NCI-H187 treated with DMSO at 0.1 percent for 48 hours (cell line): ENCODE data around the gene PRKCH.

Source experiments
- DNase-seq: peaks from one replicate; lab custom pipeline; 2025; lab: John Stamatoyannopoulos, UW

Gene PRKCH

DNA sequence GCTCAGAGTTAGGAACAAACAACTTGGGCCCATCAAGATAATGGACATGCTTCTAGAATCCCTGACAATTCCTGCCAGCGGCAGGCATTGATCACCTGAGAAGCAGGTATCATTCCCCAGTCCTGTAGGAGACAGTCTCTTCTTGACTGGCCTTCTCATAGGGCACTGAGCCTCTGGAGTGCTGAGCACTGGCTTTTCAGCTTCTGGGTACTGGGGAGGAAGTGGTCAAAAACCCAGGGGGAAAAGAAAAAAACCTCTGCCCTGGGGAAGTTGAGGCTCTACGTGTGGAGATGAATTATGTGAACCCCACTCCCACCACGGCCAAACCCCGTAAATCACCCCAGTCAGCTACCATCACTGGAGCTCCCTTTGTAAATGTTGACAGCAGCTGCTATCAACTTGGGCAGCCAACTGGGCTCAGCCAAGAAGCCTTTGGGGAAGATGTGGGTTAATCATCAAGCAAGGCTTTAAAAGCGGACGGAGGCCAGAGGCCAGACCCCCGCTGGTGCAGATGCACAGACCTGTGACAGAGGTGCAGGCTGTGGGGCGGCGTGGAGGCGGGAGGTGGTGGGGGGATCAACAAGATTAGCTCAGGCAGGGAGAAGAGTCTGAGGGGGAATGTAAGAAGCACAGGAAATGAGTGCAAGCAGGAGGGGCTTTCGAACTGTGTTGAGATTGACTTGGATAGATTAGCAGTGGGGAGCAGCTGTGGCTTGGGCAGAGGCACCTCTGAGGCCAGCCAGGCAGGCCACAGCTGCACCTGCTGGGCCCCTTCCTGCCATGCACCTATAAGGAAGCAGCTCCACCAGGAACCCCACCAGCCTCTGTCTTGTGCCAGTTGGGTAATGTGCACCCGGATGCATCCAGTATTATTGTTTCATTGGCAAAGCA lies 268.6 kb downstream of the PRKCH start:
- DNase-seq: no peak

DNA sequence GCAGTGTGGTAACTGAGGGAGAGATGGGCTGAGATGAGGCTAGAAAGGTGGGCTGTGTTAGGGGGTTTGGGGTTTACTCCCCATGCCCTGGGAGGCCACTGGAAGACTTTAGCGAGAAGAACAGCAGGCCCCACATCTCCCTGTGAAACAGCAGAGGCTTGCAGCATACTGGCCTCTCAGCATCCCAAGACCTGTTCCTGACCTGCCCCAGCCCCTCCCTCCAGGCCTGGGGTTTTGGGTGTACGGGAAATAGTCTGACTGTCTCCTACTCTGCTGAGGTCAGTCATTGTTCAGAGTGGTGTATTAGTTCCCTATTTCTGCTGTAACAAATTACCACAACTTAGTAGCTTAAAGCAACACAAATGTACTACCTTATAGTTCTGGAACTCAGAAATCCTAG lies 270.5 kb downstream of the PRKCH start:
- DNase-seq: no peak

DNA sequence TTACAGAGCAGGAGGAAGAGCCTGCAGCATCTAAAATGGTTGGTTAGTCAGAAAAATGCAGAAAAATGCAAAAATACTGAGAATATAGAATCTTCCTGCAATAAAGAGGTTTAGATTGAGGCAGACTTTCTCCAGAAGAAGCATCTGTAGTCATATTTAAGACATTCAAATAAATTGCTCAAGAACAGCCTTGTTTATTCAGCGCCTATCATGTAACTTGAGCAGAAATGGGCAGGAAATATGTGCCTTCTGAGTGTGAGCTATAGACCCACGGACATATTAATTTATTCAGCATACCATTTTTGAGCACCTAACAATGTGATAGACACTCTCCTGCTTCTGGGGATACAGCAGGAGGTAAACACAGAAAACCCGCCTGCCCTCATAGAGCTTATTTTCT lies 272.0 kb downstream of the PRKCH start:
- DNase-seq: no peak

DNA sequence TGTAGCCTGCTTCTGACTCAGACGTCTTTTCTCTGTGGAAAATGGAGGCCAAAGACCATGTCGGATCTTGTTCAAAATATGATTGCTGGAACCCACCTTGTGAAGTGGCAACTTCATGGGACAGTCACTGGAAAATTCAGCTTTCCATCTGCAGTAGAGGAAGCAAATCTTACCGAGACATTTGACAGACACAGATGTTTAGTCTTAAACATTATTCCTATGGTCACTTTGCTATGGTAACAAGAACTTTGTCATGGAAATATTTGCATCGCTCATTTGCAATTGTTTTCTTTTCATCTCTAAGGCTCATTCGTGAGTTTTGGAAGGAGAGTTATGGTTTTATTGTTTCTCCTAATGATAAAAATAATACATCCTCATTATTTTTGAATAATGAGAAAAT lies 275.6 kb downstream of the PRKCH start:
- no peak for DNase-seq

DNA sequence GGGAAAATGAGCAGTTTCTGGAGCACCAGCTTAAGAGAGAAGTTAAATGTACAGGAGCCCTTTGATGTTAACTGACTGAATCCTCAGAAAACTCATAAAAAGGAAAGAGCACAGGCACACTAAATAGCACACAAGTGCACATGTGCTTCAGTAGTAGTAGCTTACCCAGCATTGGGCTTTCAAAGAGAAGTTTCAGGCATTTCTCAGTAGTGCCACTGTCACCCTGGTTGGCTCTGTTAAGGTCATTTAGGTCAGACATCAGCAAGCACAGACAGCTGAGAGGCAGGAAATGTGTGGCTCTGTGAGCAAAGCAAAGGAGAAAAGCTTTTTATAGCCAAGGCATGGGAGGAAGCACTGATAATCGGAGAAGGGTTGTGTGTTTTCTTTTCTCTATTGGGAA lies 277.6 kb downstream of the PRKCH start:
- DNase-seq: no peak

DNA sequence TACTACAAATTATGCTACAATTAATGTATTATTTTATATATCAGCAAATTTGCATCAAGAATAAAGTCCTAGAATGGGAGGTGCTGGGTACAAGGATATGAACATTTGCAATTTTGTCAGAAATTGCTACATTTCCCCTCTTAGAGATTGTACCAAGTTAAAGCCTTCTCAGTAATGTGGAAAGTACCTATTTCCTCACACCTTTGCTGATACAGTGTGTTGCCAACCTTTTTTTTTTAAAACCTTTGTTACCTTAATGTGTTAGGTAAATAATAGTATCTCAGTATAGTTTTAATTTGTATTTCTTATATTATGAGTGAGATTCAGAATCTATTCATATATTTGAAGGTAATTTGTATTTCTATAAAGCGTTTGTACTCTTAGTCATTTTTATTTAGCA lies 278.6 kb downstream of the PRKCH start:
- DNase-seq: no peak
